Measurements from ENCODE around the gene PEX5L. TPM values are rescaled to one million over a fixed set of nuclear protein-coding genes. Genes with fewer than 3 reads are reported as not detected.
A peak's percentile ranks its signal among the peaks of the same experiment; 100 is the strongest.

PEX5L gene
- total RNA-seq, 2 donors from 2014 or later: 4.2 to 13.2 TPM

DNA sequence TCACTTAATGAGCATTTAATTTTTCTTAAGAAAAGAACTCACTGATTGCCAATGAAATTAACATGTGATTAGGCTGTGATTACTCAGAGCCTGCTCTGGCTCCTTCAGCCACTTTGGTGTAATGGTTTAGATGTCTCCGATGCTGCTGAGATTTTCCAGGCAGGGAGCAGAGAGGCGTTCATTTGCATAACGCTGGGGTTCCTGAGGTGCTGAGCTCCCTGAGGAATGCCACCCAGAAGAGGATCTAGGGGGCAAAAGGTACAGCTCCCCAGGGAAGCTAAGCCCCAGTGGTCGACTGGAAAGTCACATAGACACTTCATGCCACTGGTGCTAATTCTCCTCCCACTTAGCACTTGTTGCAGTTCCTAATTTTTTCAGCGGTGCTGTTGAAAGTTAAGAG, 264.4 kb downstream of the PEX5L start:
- DNase-seq (no peak), ATAC-seq (no peak)
- Histone ChIP-seq H3K4me3 (no peak overlapping the region), H3K27me3 (no peaks in the 10 kb centered on the region), H3K4me1 (peaks cover 14% of the 10 kb centered on the region), H3K36me3 (replicated peaks in 1 of 2; ENCODE audit: insufficient read depth in 1 of 2, low read depth in 2 of 2) (no peaks in the 10 kb centered on the region), H3K27ac (no peak overlapping the region), H3K9me3 (no peaks in the 10 kb centered on the region)
- no peak for TF ChIP-seq POLR2A (IDR thresholded peaks at IDR 0.05)
- TF ChIP-seq, protein P1, sequence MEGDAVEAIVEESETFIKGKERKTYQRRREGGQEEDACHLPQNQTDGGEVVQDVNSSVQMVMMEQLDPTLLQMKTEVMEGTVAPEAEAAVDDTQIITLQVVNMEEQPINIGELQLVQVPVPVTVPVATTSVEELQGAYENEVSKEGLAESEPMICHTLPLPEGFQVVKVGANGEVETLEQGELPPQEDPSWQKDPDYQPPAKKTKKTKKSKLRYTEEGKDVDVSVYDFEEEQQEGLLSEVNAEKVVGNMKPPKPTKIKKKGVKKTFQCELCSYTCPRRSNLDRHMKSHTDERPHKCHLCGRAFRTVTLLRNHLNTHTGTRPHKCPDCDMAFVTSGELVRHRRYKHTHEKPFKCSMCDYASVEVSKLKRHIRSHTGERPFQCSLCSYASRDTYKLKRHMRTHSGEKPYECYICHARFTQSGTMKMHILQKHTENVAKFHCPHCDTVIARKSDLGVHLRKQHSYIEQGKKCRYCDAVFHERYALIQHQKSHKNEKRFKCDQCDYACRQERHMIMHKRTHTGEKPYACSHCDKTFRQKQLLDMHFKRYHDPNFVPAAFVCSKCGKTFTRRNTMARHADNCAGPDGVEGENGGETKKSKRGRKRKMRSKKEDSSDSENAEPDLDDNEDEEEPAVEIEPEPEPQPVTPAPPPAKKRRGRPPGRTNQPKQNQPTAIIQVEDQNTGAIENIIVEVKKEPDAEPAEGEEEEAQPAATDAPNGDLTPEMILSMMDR (IDR thresholded peaks at IDR 0.05): no peak
- intact Hi-C loops (cut with DNase I): no loop called here
- 81 to 86% methylated on average over 5 of the region's 5 CpGs for WGBS, 2 donors

DNA sequence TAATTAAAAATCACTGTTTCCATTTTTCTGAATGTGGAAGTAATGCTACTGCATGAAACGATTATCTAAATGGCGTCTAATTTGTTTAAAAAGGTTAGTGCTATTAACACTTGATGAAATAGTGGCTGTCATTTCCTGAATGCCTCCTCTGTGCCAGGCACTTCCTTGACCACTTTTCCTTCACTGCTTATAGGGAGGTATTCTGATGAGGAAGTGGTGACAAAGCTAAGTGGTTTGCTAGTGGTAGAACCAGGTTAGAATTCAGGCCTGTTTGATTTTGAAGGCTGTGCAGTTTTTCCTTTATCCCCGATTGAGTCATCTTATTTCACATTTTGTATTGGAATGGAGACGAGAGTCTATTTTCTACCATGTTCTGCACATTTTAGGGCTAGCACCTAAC, 264.9 kb downstream of the PEX5L start:
- H3K27me3 ChIP-seq: no peaks in the 10 kb centered on the region
- no peak overlapping the region for H3K4me3 ChIP-seq
- H3K27ac ChIP-seq: no peak overlapping the region
- WGBS, 2 donors: 71 to 86% methylated on average over 4 of the region's 4 CpGs
- ATAC-seq (no peak), DNase-seq (no peak)
- H3K36me3 ChIP-seq (replicated peaks in 1 of 2; ENCODE audit: insufficient read depth in 1 of 2, low read depth in 2 of 2): peaks cover under 1 to 3% of the 10 kb centered on the region in 2 donors
- peaks cover 14% of the 10 kb centered on the region for H3K4me1 ChIP-seq
- no peak for TF ChIP-seq POLR2A (IDR thresholded peaks at IDR 0.05)
- TF ChIP-seq, protein P1 (IDR thresholded peaks at IDR 0.05): no peak
- intact Hi-C loops (cut with DNase I): no loop called here
- H3K9me3 ChIP-seq: no peaks in the 10 kb centered on the region

DNA sequence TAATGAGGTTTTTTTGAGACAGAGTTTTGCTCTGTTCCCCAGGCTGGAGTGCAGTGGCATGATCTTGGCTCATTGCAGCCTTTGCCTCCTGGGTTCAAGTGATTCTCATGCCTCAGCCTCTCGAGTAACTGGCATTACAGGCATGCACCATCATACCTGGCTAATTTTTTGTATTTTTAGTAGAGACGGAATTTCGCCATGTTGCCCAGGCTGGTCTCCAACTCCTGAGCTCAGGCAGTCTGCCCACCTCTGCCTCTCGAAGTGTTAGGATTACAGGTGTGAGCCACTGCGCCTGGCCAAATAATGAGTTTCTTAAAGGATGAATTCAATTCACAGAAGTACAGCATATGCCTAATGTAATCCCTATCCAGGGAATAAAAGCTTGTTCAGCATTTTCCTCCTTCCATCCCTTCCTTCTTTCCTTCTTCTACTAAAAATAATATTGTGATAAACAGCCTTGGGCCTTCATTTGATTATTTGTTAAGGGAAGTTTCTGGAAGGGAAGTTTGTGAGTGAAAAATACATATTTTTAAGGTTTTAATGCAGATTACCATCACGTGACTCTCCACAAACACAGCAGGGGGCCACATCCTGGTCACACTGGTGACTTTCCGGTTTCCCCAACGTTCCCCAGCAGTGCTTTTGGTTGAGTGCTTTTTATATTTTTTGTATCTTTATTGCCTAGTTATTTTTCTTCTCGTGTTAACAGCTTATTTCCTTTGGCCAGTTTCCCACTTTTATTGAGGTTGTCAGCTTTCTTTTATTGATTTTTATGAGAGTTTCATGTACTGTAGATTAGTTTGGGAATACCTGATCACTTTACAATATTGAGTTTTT, 267.1 kb downstream of the PEX5L start:
- Histone ChIP-seq H3K27ac (peak overlapping the region in 2 of 4 donors; percentile 10 to 36), H3K27me3 (no peaks in the 10 kb centered on the region), H3K4me3 (no peak overlapping the region), H3K9me3 (no peaks in the 10 kb centered on the region), H3K4me1 (peaks cover 14% of the 10 kb centered on the region), H3K36me3 (replicated peaks in 1 of 2; ENCODE audit: insufficient read depth in 1 of 2, low read depth in 2 of 2) (peaks cover 4 to 5% of the 10 kb centered on the region in 2 donors)
- ATAC-seq: peak; percentile 27
- peak in 1 of 4 donors; percentile 22 for DNase-seq
- intact Hi-C loops (cut with DNase I): no loop called here
- TF ChIP-seq, protein P1 (IDR thresholded peaks at IDR 0.05): no peak
- no peak for TF ChIP-seq POLR2A (IDR thresholded peaks at IDR 0.05)
- WGBS, 2 donors: 34 to 37% methylated on average over 9 of the region's 9 CpGs

DNA sequence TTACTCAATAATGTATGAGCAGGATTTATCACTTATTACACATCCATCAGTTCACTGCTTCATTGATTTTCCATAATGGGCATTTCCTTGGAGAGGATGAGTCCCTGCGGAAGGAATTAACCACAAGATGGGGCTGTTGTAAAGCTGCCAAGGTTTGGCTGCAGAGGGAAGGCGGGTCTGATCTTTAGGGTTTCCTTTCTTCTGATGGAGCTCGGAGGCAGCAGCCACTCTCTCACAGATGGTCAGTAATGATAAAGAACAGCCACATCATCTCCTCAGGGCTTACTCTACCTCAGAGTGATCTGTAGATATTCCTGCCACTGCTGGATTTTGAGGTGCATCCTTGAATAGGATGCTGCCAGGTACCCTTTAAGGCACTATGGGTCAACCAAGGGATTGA, 268.7 kb downstream of the PEX5L start:
- Histone ChIP-seq H3K27ac (no peak overlapping the region), H3K4me3 (no peak overlapping the region), H3K36me3 (replicated peaks in 1 of 2; ENCODE audit: insufficient read depth in 1 of 2, low read depth in 2 of 2) (peaks cover 4 to 5% of the 10 kb centered on the region in 2 donors), H3K9me3 (no peaks in the 10 kb centered on the region), H3K4me1 (peaks cover 14% of the 10 kb centered on the region), H3K27me3 (no peaks in the 10 kb centered on the region)
- DNase-seq (peak; percentile 24 to 51 (median 26)), ATAC-seq (no peak)
- TF ChIP-seq, protein P1 (IDR thresholded peaks at IDR 0.05): peak; percentile 7 to 57 (median 35)
- no peak for TF ChIP-seq POLR2A (IDR thresholded peaks at IDR 0.05)
- intact Hi-C loops (cut with DNase I): no loop called here
- WGBS, 2 donors: 56 to 67% methylated on average over 3 of the region's 3 CpGs
